Astrocyte (in vitro differentiated cells and primary cell): ENCODE data around the gene ATP6V0D1. TPM values are rescaled to one million over a fixed set of nuclear protein-coding genes. Genes with fewer than 3 reads are reported as not detected.
A peak's percentile ranks its signal among the peaks of the same experiment; 100 is the strongest.

ENCODE experiments used
- DNase-seq: peaks from one replicate; pipeline ENCODE4 v3.0.0-alpha.2; 2010; ENCODE audit warnings: low read depth
- FAIRE-seq: peaks from 2 replicates; lab custom pipeline; 2011; peaks lifted over from hg19 to GRCh38; lab: Jason Lieb, UNC
- H2AFZ ChIP-seq: 2 replicates; pipeline ENCODE4 v1.6.0; 2012; ENCODE audit warnings: low read depth, low read length, inconsistent platforms
- H3K27ac ChIP-seq: 2 replicates; pipeline ENCODE4 v1.5.1; 2011; ENCODE audit warnings: low read depth, low read length, inconsistent platforms
- H3K27me3 ChIP-seq: 2 replicates; pipeline ENCODE4 v1.6.0; 2011; ENCODE audit warnings: low read length, inconsistent platforms; ENCODE audit not compliant: insufficient read depth
- H3K36me3 ChIP-seq: 2 replicates; pipeline ENCODE4 v1.5.1; 2011; ENCODE audit warnings: low read length, inconsistent platforms; ENCODE audit not compliant: insufficient read depth
- H3K4me1 ChIP-seq: 2 replicates; pipeline ENCODE4 v1.5.1; 2011; ENCODE audit warnings: low read length, inconsistent platforms; ENCODE audit not compliant: insufficient read depth
- H3K4me2 ChIP-seq: 2 replicates; pipeline ENCODE4 v1.6.0; 2012; ENCODE audit warnings: low read length, inconsistent platforms
- H3K4me3 ChIP-seq: 2 replicates; pipeline ENCODE4 v1.5.1; 2011; ENCODE audit warnings: low read depth, mild to moderate bottlenecking, low read length, inconsistent platforms; ENCODE audit not compliant: insufficient read depth
- H3K79me2 ChIP-seq: 2 replicates; pipeline ENCODE4 v1.6.0; 2012; ENCODE audit warnings: mild to moderate bottlenecking, low read length, inconsistent platforms; ENCODE audit not compliant: insufficient read depth
- H3K9ac ChIP-seq: 2 replicates; pipeline ENCODE4 v1.6.0; 2012; ENCODE audit warnings: mild to moderate bottlenecking, low read length, inconsistent platforms
- H3K9me3 ChIP-seq: 2 replicates; pipeline ENCODE4 v1.5.1; 2012; ENCODE audit warnings: low read depth, mild to moderate bottlenecking, low read length, inconsistent platforms; ENCODE audit not compliant: insufficient read depth
- H4K20me1 ChIP-seq: 2 replicates; pipeline ENCODE4 v1.6.0; 2012; ENCODE audit warnings: low read length, inconsistent platforms; ENCODE audit not compliant: insufficient read depth
- H3K27ac Mint-ChIP-seq: one replicate; pipeline ENCODE4 v1.8.0; 2021; ENCODE audit warnings: mild to moderate bottlenecking, mixed read lengths; ENCODE audit not compliant: unreplicated experiment
- H3K27me3 Mint-ChIP-seq: one replicate; pipeline ENCODE4 v1.8.0; 2021; ENCODE audit warnings: low read depth, mixed read lengths; ENCODE audit not compliant: unreplicated experiment
- H3K36me3 Mint-ChIP-seq: one replicate; pipeline ENCODE4 v1.8.0; 2021; ENCODE audit warnings: low read depth, mixed read lengths; ENCODE audit not compliant: unreplicated experiment
- H3K4me1 Mint-ChIP-seq: one replicate; pipeline ENCODE4 v1.8.0; 2021; ENCODE audit warnings: low read depth, mixed read lengths; ENCODE audit not compliant: unreplicated experiment
- H3K4me3 Mint-ChIP-seq: one replicate; pipeline ENCODE4 v1.8.0; 2021; ENCODE audit warnings: mild to moderate bottlenecking, moderate library complexity, mixed read lengths; ENCODE audit not compliant: unreplicated experiment
- H3K9me3 Mint-ChIP-seq: one replicate; pipeline ENCODE4 v1.8.0; 2021; ENCODE audit warnings: mild to moderate bottlenecking, mixed read lengths; ENCODE audit not compliant: unreplicated experiment
- EZH2 ChIP-seq: IDR thresholded peaks from 2 replicates; pipeline ENCODE4 v1.6.1; 2012; ENCODE audit warnings: mild to moderate bottlenecking, low read length, inconsistent platforms; ENCODE audit not compliant: insufficient read depth
- total RNA-seq: library from RNA; stranded (reverse); gene quantifications from 2 replicates; pipeline ENCODE4 v1.2.1, GENCODE V29; 2021
- TF ChIP-seq, protein P1 (sequence below): IDR thresholded peaks from 2 replicates; pipeline ENCODE4 v1.5.1; 2011; ENCODE audit warnings: low read depth, mild to moderate bottlenecking, inconsistent platforms, low read length, moderate library complexity; ENCODE audit not compliant: insufficient read depth

Gene ATP6V0D1
- total RNA-seq, 1 donor from 2014 or later: 114 TPM

- Histone ChIP-seq H3K4me2 (no peak overlapping the region), H3K27ac (no peak overlapping the region), H3K36me3 (no peaks in the 10 kb centered on the region), H3K9ac (no peak overlapping the region), H3K27me3 (no peaks in the 10 kb centered on the region), H3K79me2 (no peaks in the 10 kb centered on the region), H3K9me3 (no peaks in the 10 kb centered on the region), H3K4me3 (no peak overlapping the region), H2AFZ (no peak overlapping the region), H4K20me1 (no peaks in the 10 kb centered on the region), H3K4me1 (peaks cover 15% of the 10 kb centered on the region)
- FAIRE-seq: no peak
- Mint-ChIP-seq H3K9me3 (no peaks in the 10 kb centered on the region), H3K4me3 (no peak overlapping the region), H3K4me1 (peaks cover 13% of the 10 kb centered on the region), H3K27ac (peak overlapping the region; percentile 47), H3K27me3 (peaks cover 12% of the 10 kb centered on the region), H3K36me3 (no peaks in the 10 kb centered on the region)
- TF ChIP-seq, protein P1, sequence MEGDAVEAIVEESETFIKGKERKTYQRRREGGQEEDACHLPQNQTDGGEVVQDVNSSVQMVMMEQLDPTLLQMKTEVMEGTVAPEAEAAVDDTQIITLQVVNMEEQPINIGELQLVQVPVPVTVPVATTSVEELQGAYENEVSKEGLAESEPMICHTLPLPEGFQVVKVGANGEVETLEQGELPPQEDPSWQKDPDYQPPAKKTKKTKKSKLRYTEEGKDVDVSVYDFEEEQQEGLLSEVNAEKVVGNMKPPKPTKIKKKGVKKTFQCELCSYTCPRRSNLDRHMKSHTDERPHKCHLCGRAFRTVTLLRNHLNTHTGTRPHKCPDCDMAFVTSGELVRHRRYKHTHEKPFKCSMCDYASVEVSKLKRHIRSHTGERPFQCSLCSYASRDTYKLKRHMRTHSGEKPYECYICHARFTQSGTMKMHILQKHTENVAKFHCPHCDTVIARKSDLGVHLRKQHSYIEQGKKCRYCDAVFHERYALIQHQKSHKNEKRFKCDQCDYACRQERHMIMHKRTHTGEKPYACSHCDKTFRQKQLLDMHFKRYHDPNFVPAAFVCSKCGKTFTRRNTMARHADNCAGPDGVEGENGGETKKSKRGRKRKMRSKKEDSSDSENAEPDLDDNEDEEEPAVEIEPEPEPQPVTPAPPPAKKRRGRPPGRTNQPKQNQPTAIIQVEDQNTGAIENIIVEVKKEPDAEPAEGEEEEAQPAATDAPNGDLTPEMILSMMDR: no peak
- no peak for TF ChIP-seq EZH2
- DNase-seq: no peak
Measured at GRCh38 chr16:67517661-67518423, 36.9 kb upstream of the ATP6V0D1 start.

GRCh38 chr16:67517155-67517445 lies 36.1 kb upstream of the ATP6V0D1 start:
- H4K20me1 ChIP-seq: no peaks in the 10 kb centered on the region
- H3K9ac ChIP-seq: no peak overlapping the region
- H3K4me3 Mint-ChIP-seq: no peak overlapping the region

More at GRCh38 chr16:67517155-67517445, 36.1 kb upstream of the ATP6V0D1 start:
- FAIRE-seq: no peak
- Histone ChIP-seq H3K4me2 (peak overlapping the region; percentile 76), H3K79me2 (no peaks in the 10 kb centered on the region), H3K36me3 (no peaks in the 10 kb centered on the region), H3K4me1 (peaks cover 15% of the 10 kb centered on the region), H3K4me3 (no peak overlapping the region), H3K9me3 (no peaks in the 10 kb centered on the region), H2AFZ (no peak overlapping the region), H3K27me3 (no peaks in the 10 kb centered on the region), H3K27ac (no peak overlapping the region)
- TF ChIP-seq, protein P1: no peak
- TF ChIP-seq EZH2: no peak
- Mint-ChIP-seq H3K27ac (no peak overlapping the region), H3K4me1 (peaks cover 13% of the 10 kb centered on the region), H3K36me3 (no peaks in the 10 kb centered on the region), H3K27me3 (peaks cover 11% of the 10 kb centered on the region), H3K9me3 (no peaks in the 10 kb centered on the region)
- DNase-seq: no peak
